ENCODE data around the gene PRKAR1B.

DNA sequence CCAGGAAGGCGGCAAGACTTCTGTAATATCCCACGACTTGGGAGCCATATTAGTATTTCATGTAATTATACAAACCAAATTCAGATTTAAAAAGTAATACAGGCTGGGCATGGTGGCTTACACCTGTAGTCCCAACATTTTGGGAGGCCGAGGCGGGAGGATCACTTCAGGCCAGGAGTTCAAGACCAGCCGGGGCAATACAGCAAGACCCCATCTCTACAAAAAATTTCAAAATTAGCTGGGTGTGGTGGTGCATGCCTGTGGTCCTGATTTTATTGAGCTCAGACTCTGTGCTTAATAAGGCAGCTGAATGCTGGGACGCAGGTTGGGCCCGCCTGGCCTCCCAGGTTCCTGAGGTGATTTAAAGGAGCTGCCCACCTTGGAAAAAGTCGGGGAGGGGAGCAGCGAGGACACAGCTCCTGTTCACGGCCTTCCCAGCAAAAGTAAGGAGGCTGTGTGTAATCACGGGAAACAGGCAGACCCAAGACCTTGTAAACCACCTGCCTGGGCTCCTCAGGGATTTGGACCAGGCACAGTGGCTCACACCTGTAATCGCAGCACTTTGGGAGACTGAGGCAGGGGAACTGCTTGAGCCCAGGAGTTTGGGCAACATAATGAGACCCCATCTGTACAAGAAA is 93.6 kb downstream of the PRKAR1B start:
- no peak for TF ChIP-seq EZH2 (IDR thresholded peaks at IDR 0.05; ENCODE audit: low read depth)
- TF ChIP-seq, protein P1, sequence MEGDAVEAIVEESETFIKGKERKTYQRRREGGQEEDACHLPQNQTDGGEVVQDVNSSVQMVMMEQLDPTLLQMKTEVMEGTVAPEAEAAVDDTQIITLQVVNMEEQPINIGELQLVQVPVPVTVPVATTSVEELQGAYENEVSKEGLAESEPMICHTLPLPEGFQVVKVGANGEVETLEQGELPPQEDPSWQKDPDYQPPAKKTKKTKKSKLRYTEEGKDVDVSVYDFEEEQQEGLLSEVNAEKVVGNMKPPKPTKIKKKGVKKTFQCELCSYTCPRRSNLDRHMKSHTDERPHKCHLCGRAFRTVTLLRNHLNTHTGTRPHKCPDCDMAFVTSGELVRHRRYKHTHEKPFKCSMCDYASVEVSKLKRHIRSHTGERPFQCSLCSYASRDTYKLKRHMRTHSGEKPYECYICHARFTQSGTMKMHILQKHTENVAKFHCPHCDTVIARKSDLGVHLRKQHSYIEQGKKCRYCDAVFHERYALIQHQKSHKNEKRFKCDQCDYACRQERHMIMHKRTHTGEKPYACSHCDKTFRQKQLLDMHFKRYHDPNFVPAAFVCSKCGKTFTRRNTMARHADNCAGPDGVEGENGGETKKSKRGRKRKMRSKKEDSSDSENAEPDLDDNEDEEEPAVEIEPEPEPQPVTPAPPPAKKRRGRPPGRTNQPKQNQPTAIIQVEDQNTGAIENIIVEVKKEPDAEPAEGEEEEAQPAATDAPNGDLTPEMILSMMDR (conservative IDR thresholded peaks at IDR 0.05): no peak

All from PC-9 (cell line).